Measurements from ENCODE around the gene DEF6. TPM values are rescaled to one million over a fixed set of nuclear protein-coding genes. Genes with fewer than 3 reads are reported as not detected.
"Not testable (repeated sequence)": the region's sequence is repeated elsewhere in the genome, so short reads cannot be mapped to it uniquely, and the experiment has no call there.

DEF6 gene
- total RNA-seq, 1 donor from 2014 or later = not detected

GRCh38 chr6:35309611-35310264, 12.1 kb downstream of the DEF6 start:
- no peak for DNase-seq (ENCODE audit: low read depth)

- no peak for DNase-seq (ENCODE audit: low read depth)
Observed at GRCh38 chr6:35310265-35310831, 12.7 kb downstream of the DEF6 start.

- no peak for DNase-seq (ENCODE audit: low read depth)
Observed at GRCh38 chr6:35311390-35312075, 13.9 kb downstream of the DEF6 start.

- no peak for DNase-seq (ENCODE audit: low read depth)
Observed at GRCh38 chr6:35312076-35312800, 14.6 kb downstream of the DEF6 start.

GRCh38 chr6:35312807-35313206, 15.2 kb downstream of the DEF6 start:
- no peak for DNase-seq (ENCODE audit: low read depth)

GRCh38 chr6:35317483-35318195, 20.0 kb downstream of the DEF6 start:
- DNase-seq (ENCODE audit: low read depth) = no peak

- DNase-seq (ENCODE audit: low read depth) = peak; percentile 91
Observed at GRCh38 chr6:35318196-35319171, 20.9 kb downstream of the DEF6 start.

- no peak for DNase-seq (ENCODE audit: low read depth)
Observed at GRCh38 chr6:35319346-35320030, 21.9 kb downstream of the DEF6 start.

GRCh38 chr6:35320031-35320410, 22.4 kb downstream of the DEF6 start:
- DNase-seq (ENCODE audit: low read depth) = no peak

- no peak for DNase-seq (ENCODE audit: low read depth)
Observed at GRCh38 chr6:35321091-35321490, 23.5 kb downstream of the DEF6 start.

GRCh38 chr6:35327349-35328027, 29.9 kb downstream of the DEF6 start:
- DNase-seq (ENCODE audit: low read depth) = peak; percentile 58

GRCh38 chr6:35328108-35328723, 30.6 kb downstream of the DEF6 start:
- DNase-seq (ENCODE audit: low read depth) = peak; percentile 10

GRCh38 chr6:35328965-35329364, 31.3 kb downstream of the DEF6 start:
- not testable (repeated sequence) for DNase-seq (ENCODE audit: low read depth)

GRCh38 chr6:35330541-35331119, 33.0 kb downstream of the DEF6 start:
- peak; percentile 11 for DNase-seq (ENCODE audit: low read depth)

- DNase-seq (ENCODE audit: low read depth) = peak; percentile 18
Observed at GRCh38 chr6:35332074-35332887, 34.7 kb downstream of the DEF6 start.

GRCh38 chr6:35341557-35341956, 43.9 kb downstream of the DEF6 start:
- no peak for DNase-seq (ENCODE audit: low read depth)
